ENCODE results near the gene HCRTR2. TPM values are rescaled to one million over a fixed set of nuclear protein-coding genes. Genes with fewer than 3 reads are reported as not detected.

The HCRTR2 gene
- total RNA-seq, 2 experiments from 2014 or later = not detected

DNA sequence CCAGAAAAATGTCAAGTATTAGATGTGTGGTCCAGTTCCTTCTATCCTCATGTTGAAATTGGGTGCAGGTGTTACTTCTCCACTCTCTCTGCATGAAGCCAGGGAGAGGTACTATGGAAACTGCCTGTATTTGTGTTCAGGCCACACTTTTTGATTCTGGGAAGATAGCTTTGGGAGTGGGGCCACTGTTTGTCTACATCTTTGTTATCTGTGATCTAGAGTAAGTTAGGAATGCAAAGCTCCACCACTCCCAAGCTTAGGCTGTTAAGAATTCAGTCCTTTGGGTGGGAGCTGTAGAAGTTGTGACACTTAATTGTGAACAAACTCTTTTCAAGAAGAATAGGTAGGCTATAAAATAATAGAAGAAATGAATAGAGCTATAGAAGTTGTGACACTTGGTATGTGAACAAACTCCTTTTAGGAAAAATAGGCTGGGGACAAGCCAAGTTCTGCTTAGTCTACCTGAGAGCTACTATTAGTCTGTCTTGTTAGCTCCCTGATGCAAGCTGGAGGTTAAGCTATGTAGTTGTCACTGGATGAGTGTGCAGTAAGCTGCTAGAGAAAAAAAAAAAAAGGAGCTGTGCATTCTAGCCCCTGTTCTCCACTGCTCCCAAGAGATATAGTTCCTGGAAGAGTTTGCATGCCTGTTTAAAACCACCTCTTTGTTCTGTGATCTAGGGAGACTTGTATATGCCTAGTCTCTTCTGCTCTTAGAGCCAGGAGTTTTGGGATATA, 145.8 kb downstream of the HCRTR2 start:
- ChIA-PET CTCF (no interaction called here), POLR2A (no interaction called here)

DNA sequence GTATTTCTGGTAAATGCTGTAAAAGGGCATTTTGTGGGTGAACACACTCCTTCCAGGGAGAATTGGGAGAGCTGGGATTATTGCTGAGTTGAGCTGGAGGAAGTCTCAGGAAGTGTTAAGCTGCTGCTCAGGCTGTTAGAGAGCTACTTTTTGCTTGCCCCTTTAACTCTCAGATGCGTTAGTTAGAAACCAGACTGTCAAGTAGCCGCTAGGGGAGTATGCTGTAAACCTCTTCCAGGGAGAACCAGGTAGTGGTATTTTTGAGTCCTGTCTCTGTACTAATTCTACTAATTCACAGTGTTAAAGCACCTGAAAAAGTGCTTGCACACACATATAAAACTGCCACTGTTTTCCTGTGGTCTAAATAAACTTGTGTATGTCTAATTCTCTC, 146.4 kb downstream of the HCRTR2 start:
- POLR2A ChIA-PET = no interaction called here

GRCh38 chr6:55327169-55327568, 152.9 kb downstream of the HCRTR2 start, which contains the start of gene GFRAL:
TSS of gene GFRAL (plus strand) at chr6:55327469. CDS start at chr6:55327555, 86 bp downstream.
- CTCF ChIA-PET = no interaction called here
- POLR2A ChIA-PET = no interaction called here

More for the DNA sequence above, 146.4 kb downstream of the HCRTR2 start:
- CTCF ChIA-PET = no interaction called here

Other genes with a start within 250 kb of the HCRTR2 start
- gene GFRAL, start 153.0 kb downstream of the HCRTR2 start, total RNA-seq = not detected